Measurements from ENCODE around the gene MAP2K5.
A peak's percentile ranks its signal among the peaks of the same experiment; 100 is the strongest.

Gene MAP2K5

GRCh38 chr15:67765701-67766100 is 223.2 kb downstream of the MAP2K5 start:
- DNase-seq, result no peak

GRCh38 chr15:67766968-67767367 is 224.5 kb downstream of the MAP2K5 start:
- no peak for DNase-seq

GRCh38 chr15:67768313-67768977 is 225.9 kb downstream of the MAP2K5 start:
- no peak for DNase-seq

- DNase-seq, result no peak
These were observed 227.2 kb downstream of the MAP2K5 start for GRCh38 chr15:67769497-67770357.

GRCh38 chr15:67770358-67770628 is 227.8 kb downstream of the MAP2K5 start:
- no peak for DNase-seq

- DNase-seq, result no peak
These were observed 228.8 kb downstream of the MAP2K5 start for GRCh38 chr15:67771189-67771800.

- no peak for DNase-seq
These were observed 232.1 kb downstream of the MAP2K5 start for GRCh38 chr15:67774626-67775025.

GRCh38 chr15:67775250-67775649 is 232.7 kb downstream of the MAP2K5 start:
- no peak for DNase-seq

GRCh38 chr15:67775998-67776397 is 233.5 kb downstream of the MAP2K5 start:
- no peak for DNase-seq

GRCh38 chr15:67776600-67776999 is 234.1 kb downstream of the MAP2K5 start:
- DNase-seq, result no peak

GRCh38 chr15:67777071-67777470 is 234.6 kb downstream of the MAP2K5 start:
- no peak for DNase-seq

GRCh38 chr15:67777773-67778172 is 235.3 kb downstream of the MAP2K5 start:
- DNase-seq, result no peak

- no peak for DNase-seq
These were observed 236.6 kb downstream of the MAP2K5 start for GRCh38 chr15:67778968-67779548.

GRCh38 chr15:67779549-67780111 is 237.1 kb downstream of the MAP2K5 start:
- DNase-seq, result no peak

- DNase-seq, result no peak
These were observed 238.6 kb downstream of the MAP2K5 start for GRCh38 chr15:67781061-67781460.

- no peak for DNase-seq
These were observed 239.6 kb downstream of the MAP2K5 start for GRCh38 chr15:67781907-67782690.

- DNase-seq, result no peak
These were observed 240.1 kb downstream of the MAP2K5 start for GRCh38 chr15:67782691-67782991.

GRCh38 chr15:67783303-67783702 is 240.8 kb downstream of the MAP2K5 start:
- peak; percentile 68 to 70 for DNase-seq

- DNase-seq, result peak; percentile 31 to 65
These were observed 241.7 kb downstream of the MAP2K5 start for GRCh38 chr15:67784090-67784781.

- DNase-seq, result no peak
These were observed 242.4 kb downstream of the MAP2K5 start for GRCh38 chr15:67784856-67785430.

- DNase-seq, result no peak
These were observed 242.9 kb downstream of the MAP2K5 start for GRCh38 chr15:67785431-67785830.

GRCh38 chr15:67786646-67787045 is 244.1 kb downstream of the MAP2K5 start:
- DNase-seq, result no peak

All from CD4-positive, alpha-beta T cell treated with Interferon alpha-2 for 1 hour (primary cell).